ENCODE data around the gene SLC22A5. TPM values are rescaled to one million over a fixed set of nuclear protein-coding genes. Genes with fewer than 3 reads are reported as not detected.

Gene SLC22A5
- total and polyA plus RNA-seq, 12 donors, result 10.3 to 36.8 (median 13.8) TPM

- peaks cover 0 to 46% (median 0%) of the 10 kb centered on the region in 9 donors for H3K36me3 ChIP-seq
- ATAC-seq (no peak), DNase-seq (no peak)
- H3K9me3 ChIP-seq, result no peaks in the 10 kb centered on the region
- peaks cover 0 to 27% (median 3%) of the 10 kb centered on the region in 9 donors for H3K4me1 ChIP-seq
- TF ChIP-seq, protein P1, sequence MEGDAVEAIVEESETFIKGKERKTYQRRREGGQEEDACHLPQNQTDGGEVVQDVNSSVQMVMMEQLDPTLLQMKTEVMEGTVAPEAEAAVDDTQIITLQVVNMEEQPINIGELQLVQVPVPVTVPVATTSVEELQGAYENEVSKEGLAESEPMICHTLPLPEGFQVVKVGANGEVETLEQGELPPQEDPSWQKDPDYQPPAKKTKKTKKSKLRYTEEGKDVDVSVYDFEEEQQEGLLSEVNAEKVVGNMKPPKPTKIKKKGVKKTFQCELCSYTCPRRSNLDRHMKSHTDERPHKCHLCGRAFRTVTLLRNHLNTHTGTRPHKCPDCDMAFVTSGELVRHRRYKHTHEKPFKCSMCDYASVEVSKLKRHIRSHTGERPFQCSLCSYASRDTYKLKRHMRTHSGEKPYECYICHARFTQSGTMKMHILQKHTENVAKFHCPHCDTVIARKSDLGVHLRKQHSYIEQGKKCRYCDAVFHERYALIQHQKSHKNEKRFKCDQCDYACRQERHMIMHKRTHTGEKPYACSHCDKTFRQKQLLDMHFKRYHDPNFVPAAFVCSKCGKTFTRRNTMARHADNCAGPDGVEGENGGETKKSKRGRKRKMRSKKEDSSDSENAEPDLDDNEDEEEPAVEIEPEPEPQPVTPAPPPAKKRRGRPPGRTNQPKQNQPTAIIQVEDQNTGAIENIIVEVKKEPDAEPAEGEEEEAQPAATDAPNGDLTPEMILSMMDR (IDR thresholded peaks at IDR 0.05), result no peak
- H3K27me3 ChIP-seq, result no peaks in the 10 kb centered on the region
- WGBS, 2 donors, result 81 to 92% methylated on average over 5 of the region's 5 CpGs
- intact Hi-C loops (cut with DNase I), result no loop called here
- H3K27ac ChIP-seq, result no peak overlapping the region
- no peak overlapping the region for H3K4me3 ChIP-seq
Observed at GRCh38 chr5:132323202-132323601, 46.3 kb upstream of the SLC22A5 start.

- intact Hi-C loops (cut with DNase I), result no loop called here
- Histone ChIP-seq H3K36me3 (peaks cover 0 to 59% (median 5%) of the 10 kb centered on the region in 9 donors), H3K4me1 (peaks cover 0 to 10% (median 0%) of the 10 kb centered on the region in 9 donors), H3K27ac (no peak overlapping the region), H3K4me3 (no peak overlapping the region), H3K9me3 (no peaks in the 10 kb centered on the region), H3K27me3 (no peaks in the 10 kb centered on the region)
- ATAC-seq (no peak), DNase-seq (no peak)
- TF ChIP-seq, protein P1 (IDR thresholded peaks at IDR 0.05), result no peak
- WGBS, 2 donors, result 89 to 91% methylated on average over 4 of the region's 4 CpGs
Observed at GRCh38 chr5:132325691-132326090, 43.8 kb upstream of the SLC22A5 start.

GRCh38 chr5:132327252-132327955 is 42.1 kb upstream of the SLC22A5 start:
- WGBS, 2 donors, result 84 to 92% methylated on average over 2 of the region's 2 CpGs
- Histone ChIP-seq H3K27me3 (no peaks in the 10 kb centered on the region), H3K36me3 (peaks cover 0 to 62% (median 10%) of the 10 kb centered on the region in 9 donors), H3K4me3 (no peak overlapping the region), H3K27ac (no peak overlapping the region), H3K4me1 (no peaks in the 10 kb centered on the region), H3K9me3 (no peaks in the 10 kb centered on the region)
- DNase-seq, result no peak
- intact Hi-C loops (cut with DNase I), result no loop called here
- TF ChIP-seq, protein P1 (IDR thresholded peaks at IDR 0.05), result no peak
- no peak for ATAC-seq

DNA sequence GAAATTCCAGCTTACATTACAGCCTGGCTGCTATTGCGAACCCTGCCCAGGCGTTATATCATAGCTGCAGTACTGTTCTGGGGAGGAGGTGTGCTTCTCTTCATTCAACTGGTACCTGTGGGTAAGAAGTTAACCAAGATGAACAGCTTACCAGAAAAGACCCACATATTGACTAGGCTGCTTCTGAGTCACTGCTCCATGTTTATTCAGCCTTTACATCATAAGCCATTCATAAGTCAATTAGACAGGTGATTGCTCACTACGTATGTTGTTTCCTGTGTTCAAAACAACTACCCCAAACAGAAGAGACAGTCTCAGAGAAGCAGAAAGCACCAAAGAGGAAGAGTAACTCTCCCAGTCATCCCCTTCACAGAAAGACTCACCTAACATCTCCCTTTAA is 34.7 kb upstream of the SLC22A5 start:
- ATAC-seq (no peak), DNase-seq (no peak)
- peaks cover 0 to 66% (median 10%) of the 10 kb centered on the region in 9 donors for H3K36me3 ChIP-seq
- no peaks in the 10 kb centered on the region for H3K4me1 ChIP-seq
- H3K27me3 ChIP-seq, result no peaks in the 10 kb centered on the region
- TF ChIP-seq, protein P1 (IDR thresholded peaks at IDR 0.05), result no peak
- 86 to 97% methylated on average over 3 of the region's 3 CpGs for WGBS, 2 donors
- intact Hi-C loops (cut with DNase I), result no loop called here
- H3K27ac ChIP-seq, result no peak overlapping the region
- no peaks in the 10 kb centered on the region for H3K9me3 ChIP-seq
- H3K4me3 ChIP-seq, result no peak overlapping the region

All from heart right ventricle (tissue), 16 donors.